ENCODE measurements around the gene MRC2.

DNA sequence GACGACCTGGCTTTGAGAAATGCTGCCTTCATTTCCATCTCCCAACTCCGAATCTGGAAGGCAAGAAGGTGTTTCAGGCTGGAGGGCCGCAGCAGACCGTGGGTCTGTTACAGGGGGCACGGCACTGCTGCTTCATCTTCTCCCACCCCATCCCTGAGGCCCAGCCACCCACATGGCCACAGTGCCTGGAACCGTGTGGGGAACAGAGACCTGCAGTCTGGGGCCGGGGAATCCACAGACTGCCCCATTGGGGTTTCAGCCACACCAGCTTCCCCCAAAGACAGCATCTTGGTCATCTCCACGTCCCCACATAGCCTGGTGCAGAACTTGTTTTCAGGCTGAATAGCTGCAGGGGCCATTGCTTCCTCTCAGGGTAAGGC is 74.2 kb downstream of the MRC2 start:
- TF ChIP-seq, protein P1, sequence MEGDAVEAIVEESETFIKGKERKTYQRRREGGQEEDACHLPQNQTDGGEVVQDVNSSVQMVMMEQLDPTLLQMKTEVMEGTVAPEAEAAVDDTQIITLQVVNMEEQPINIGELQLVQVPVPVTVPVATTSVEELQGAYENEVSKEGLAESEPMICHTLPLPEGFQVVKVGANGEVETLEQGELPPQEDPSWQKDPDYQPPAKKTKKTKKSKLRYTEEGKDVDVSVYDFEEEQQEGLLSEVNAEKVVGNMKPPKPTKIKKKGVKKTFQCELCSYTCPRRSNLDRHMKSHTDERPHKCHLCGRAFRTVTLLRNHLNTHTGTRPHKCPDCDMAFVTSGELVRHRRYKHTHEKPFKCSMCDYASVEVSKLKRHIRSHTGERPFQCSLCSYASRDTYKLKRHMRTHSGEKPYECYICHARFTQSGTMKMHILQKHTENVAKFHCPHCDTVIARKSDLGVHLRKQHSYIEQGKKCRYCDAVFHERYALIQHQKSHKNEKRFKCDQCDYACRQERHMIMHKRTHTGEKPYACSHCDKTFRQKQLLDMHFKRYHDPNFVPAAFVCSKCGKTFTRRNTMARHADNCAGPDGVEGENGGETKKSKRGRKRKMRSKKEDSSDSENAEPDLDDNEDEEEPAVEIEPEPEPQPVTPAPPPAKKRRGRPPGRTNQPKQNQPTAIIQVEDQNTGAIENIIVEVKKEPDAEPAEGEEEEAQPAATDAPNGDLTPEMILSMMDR (IDR thresholded peaks at IDR 0.05) = no peak
- TF ChIP-seq POLR2A (IDR thresholded peaks at IDR 0.05) = no peak
- TF ChIP-seq POLR2AphosphoS5 (IDR thresholded peaks at IDR 0.05) = no peak
- TF ChIP-seq EP300 (IDR thresholded peaks at IDR 0.05; ENCODE audit: low read depth) = no peak
